ES-I3 (cell line): Measurements from ENCODE around the gene TRAK1.

Experiments used
- H3K36me3 ChIP-seq: 2 replicates; pipeline ENCODE4 v1.6.1; 2013; ENCODE audit warnings: mild to moderate bottlenecking, low read length, control low read depth, moderate library complexity; ENCODE audit not compliant: insufficient read depth
- H3K4me1 ChIP-seq: 2 replicates; pipeline ENCODE4 v1.6.1; 2013; ENCODE audit warnings: mild to moderate bottlenecking, control low read depth, low read length; ENCODE audit not compliant: insufficient read depth
- H3K9ac ChIP-seq: 2 replicates; pipeline ENCODE4 v1.6.1; 2013; ENCODE audit warnings: low read depth, mild to moderate bottlenecking, low read length, moderate library complexity
- H3K9me3 ChIP-seq: 2 replicates; pipeline ENCODE4 v1.6.1; 2013; ENCODE audit warnings: mild to moderate bottlenecking, low read length, moderate library complexity; ENCODE audit not compliant: control insufficient read depth, insufficient read depth

Gene TRAK1

DNA sequence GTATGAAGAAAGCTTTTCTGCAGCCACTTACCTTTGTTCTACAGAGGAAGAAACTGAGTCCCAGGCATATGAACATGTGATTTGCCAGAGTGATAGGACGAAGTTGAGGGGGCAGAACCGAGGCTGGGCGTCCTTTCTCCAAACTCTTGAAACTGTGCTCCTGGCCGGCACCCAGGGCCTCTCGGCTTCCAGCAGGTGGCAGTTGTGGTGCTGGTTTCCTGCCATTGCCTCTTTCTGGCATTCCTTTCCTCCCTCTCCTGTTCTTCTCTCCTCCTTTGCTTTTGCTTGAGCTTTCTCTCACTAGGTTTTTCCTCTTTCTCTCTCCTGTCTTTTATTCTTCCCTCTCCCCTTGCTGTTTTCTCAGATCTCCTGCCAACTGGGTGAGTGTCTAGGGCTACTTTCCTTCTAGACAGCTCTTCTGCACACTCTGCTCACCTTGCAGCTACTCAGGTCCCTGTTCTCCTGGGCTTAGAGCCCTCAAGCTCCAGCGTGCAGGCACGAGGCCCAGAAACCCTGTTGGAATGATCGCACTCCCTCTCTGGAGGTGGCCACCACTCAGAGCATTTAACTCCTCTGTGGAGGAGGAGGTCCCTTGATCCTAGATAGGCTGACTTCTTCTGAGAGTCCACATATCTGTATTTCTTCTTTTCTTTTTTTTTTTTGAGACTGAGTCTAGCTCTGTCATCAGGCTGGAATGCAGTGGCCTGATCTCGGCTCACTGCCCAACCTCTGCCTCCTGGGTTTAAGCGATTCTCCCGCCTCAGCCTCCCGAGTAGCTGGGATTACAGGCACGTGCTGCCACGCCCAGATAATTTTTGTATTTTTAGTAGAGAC is 26.2 kb downstream of the TRAK1 start:
- H3K4me1 ChIP-seq = peaks cover 10% of the 10 kb centered on the region
- H3K9me3 ChIP-seq = no peaks in the 10 kb centered on the region
- H3K36me3 ChIP-seq = no peaks in the 10 kb centered on the region
- H3K9ac ChIP-seq = no peak overlapping the region

DNA sequence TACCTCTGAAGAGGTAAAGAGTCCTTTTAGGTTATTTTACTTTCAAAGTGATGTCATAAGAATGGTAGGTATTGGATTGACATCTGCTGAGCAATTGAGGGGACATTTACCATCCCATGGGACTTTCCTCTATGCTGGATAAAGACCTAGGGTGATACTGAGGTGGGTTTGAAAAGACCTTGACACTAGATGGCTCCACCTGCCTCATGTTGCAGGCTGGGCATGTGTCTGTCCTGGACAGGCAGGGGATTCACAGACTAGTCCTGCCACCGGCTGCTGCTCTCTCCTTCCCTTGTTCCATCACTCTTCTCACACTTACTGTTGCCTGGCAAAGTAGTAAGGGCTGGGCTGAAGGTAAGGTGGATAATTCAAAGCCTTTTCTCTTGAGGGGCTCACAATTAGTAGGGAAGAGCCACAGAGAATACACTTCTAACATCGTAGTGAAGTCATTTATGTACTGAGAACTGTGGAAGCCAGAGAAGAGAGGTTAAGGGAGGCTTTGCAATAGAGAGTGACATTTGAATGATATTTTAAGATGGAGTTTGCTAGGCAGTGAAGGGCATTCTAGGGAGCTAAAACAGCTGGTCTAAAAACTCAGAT is 27.7 kb downstream of the TRAK1 start:
- H3K4me1 ChIP-seq = peaks cover 22% of the 10 kb centered on the region
- H3K9ac ChIP-seq = no peak overlapping the region
- H3K9me3 ChIP-seq = no peaks in the 10 kb centered on the region
- H3K36me3 ChIP-seq = no peaks in the 10 kb centered on the region

GRCh38 chr3:42119561-42120355 is 28.6 kb downstream of the TRAK1 start:
- peaks cover 22% of the 10 kb centered on the region for H3K4me1 ChIP-seq
- H3K36me3 ChIP-seq = no peaks in the 10 kb centered on the region
- no peak overlapping the region for H3K9ac ChIP-seq
- no peaks in the 10 kb centered on the region for H3K9me3 ChIP-seq

DNA sequence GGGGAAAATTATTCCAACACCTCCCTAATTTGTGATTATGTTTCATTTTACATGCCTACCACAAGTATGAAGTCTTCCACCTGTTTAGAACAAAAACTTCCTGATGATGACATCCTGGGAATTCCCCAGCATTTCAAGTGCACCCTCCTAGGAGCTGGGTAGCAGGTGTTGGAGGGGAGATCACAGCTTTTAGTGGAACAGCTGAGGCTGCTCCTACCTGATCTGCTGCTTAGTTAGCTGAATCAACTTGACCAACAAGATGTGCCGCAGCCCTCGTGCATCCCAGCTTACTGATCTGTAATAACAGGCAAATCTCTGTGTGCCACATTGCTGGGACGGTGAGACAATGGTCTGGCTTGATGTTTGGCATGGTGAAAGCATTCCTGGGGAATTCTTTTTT is 29.7 kb downstream of the TRAK1 start:
- peaks cover 22% of the 10 kb centered on the region for H3K4me1 ChIP-seq
- H3K9ac ChIP-seq = no peak overlapping the region
- no peaks in the 10 kb centered on the region for H3K36me3 ChIP-seq
- no peaks in the 10 kb centered on the region for H3K9me3 ChIP-seq

- Histone ChIP-seq H3K9ac (no peak overlapping the region), H3K36me3 (no peaks in the 10 kb centered on the region), H3K9me3 (no peaks in the 10 kb centered on the region), H3K4me1 (peaks cover 20% of the 10 kb centered on the region)
These were observed 31.3 kb downstream of the TRAK1 start for GRCh38 chr3:42122261-42123011.

DNA sequence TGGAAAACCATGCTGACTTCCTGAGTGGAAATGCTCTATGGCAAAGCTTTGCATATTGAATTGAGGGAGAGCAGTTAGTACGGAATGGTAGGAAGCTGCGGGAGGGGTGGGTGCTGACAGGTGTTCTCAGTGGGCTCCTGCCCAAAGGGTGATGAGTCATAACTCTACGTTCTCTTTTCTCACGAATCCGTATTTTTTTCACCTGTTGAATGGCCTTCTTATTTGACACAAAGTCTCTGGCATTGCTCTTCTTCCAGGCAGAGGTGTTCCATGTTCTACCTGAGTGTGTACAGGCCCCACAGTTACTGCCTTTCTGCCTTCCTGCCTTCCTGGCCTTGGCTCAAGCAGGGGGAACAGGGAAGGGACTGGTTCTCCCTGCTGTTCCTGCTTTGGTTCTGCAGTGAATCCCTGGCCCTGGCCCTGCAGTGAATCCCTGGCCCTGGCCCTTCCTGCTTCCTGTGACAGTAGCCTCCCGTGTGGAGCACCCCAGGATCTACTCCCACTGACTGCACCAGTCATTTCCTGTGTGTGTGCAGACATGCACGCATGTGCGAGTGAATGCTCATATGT is 31.9 kb downstream of the TRAK1 start:
- no peaks in the 10 kb centered on the region for H3K9me3 ChIP-seq
- no peaks in the 10 kb centered on the region for H3K36me3 ChIP-seq
- peaks cover 18% of the 10 kb centered on the region for H3K4me1 ChIP-seq
- no peak overlapping the region for H3K9ac ChIP-seq

DNA sequence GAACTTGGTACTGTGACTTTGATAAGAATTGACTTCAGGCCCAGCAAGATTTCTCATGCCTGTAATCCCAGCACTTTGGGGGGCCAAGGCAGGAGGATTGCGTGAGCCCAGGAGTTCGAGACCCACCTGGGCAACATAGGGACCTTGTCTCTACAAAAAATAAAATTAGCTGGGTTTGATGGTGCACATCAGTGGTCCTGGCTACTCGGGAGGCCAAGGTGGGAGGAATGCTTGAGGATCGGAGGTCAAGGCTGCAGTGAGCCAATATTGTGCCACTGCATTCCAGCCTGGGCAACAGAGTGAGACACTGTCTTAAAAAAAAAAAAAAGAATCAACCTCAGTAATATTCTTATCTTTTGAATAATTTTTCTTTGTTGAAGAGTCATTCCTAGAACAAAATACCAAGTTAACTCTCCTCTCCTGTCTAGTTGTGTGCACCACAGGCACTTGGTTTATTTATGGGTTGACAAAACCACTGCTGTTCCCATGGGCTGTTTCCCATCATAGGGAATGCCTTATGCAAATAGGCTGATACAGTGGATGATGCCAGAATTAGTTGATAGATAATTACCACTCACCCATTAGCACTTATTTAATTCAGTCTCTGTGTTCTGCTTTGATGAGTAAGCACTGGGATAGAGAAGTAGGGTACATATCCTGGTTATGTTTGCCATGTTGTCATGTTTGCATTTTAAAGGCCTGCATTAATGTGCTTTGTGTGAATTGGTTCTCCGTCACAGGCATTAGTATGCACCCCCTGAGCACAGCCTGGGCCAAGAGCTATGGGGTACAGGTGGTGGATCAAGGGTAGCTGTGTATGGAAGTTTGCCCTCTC is 32.9 kb downstream of the TRAK1 start:
- no peaks in the 10 kb centered on the region for H3K9me3 ChIP-seq
- no peak overlapping the region for H3K9ac ChIP-seq
- H3K36me3 ChIP-seq = no peaks in the 10 kb centered on the region
- peaks cover 20% of the 10 kb centered on the region for H3K4me1 ChIP-seq

GRCh38 chr3:42127226-42127625 is 36.1 kb downstream of the TRAK1 start:
- Histone ChIP-seq H3K4me1 (peaks cover 16% of the 10 kb centered on the region), H3K9ac (no peak overlapping the region), H3K36me3 (no peaks in the 10 kb centered on the region), H3K9me3 (no peaks in the 10 kb centered on the region)

DNA sequence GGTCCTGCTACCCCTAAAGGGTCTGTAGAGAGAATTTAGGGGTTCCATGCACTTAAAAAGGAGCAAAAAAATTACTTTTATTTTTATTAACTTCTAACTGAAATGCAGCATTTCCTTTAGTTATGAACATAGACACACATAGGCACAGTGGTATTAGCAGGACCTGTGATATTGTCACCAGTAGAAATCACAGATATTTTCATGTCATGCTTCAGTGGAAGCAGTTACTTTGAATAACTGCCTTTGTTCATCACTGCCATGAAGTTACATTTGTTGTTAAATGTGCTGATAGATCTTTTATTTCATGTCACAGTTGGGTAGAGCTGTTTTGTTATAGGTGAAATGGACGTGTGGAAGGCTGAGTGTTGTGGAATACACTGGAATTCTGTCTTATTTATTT is 37.4 kb downstream of the TRAK1 start:
- no peaks in the 10 kb centered on the region for H3K36me3 ChIP-seq
- H3K9ac ChIP-seq = no peak overlapping the region
- no peaks in the 10 kb centered on the region for H3K9me3 ChIP-seq
- H3K4me1 ChIP-seq = peaks cover 3% of the 10 kb centered on the region; the same call in 1 of the 2 replicates

DNA sequence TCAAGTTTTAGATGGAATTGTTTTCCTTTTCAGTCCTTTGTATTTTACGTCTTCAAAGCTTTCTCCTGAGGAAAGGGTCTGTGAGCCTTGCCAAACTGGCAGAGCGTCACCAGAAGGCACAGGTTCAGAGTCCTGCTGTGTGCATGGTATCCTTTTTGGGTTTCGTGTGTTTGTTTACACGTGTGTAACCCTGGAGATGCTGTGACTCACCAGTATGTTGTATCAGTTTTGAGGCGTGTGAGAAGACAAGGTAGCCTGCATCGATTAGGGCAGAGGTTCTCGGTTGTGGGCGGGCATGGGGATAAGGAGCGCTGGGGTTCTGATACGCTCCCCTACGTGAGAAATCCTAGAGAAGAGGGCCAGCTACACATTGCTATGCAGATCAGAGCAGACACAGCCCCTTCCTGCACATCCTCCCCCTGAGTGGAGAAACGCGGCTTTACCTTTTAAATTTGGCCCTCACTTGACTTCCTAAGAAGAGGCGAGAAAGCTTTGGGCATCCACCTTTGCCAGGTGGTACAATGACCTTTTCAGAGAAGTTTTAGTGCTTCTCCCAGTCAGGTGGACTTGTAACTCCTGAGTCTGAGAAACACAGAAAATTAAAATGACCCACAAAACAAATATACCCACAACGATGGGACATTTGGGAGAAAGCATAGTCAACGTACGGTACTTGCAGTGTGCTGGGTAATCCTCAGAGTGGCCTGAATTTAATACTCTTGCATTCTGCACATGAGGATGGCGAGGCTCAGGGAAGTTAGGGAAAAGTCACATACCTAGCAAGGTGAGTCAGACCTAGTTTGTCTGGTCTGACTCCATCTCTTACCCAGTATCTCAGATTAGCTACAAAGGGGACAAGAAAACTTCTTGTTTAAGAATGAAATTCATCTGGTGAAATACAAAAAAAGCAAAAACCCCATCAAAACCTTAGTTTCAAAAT is 38.1 kb downstream of the TRAK1 start:
- Histone ChIP-seq H3K4me1 (0 out of 2 replicates have a peak, but pooled peaks cover 3% of the 10 kb centered on the region), H3K36me3 (no peaks in the 10 kb centered on the region), H3K9me3 (no peaks in the 10 kb centered on the region), H3K9ac (no peak overlapping the region)

- Histone ChIP-seq H3K36me3 (no peaks in the 10 kb centered on the region), H3K4me1 (0 out of 2 replicates have a peak, but pooled peaks cover 3% of the 10 kb centered on the region), H3K9ac (no peak overlapping the region), H3K9me3 (no peaks in the 10 kb centered on the region)
These were observed 38.8 kb downstream of the TRAK1 start for GRCh38 chr3:42130007-42130328.

DNA sequence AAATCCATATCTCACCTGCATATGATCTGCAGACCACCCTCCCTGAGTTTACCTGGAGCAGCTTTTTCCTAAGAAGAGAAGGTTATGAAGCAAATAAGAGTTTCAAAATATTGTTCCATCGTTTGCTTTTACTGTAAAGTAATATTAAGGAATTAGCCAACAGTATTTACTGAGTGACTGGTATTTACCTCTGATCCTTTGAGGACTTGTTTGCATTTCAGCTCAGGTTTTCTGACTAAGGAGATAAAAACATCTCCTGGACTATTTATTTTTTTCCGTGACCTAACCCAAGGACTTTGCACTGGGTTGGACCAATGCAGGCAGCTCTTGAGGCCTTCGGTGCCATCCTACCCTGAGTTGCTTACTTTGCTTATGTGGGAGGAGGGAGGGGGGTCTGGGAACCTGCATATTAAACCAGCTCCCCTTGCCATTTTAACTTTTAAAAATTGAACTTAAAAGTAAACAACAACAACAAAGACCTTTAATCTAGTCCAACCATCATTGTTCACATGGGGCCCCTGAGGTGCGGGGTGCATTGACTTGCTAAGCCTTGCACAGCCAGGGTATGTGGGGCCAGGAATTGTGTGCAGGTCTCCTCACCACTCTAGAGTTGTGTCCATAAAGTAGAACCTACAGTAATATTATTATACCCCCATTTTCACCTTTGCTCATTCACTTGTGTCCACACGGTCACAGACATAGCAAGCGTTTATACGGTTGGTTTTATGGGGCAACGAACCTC is 39.3 kb downstream of the TRAK1 start:
- Histone ChIP-seq H3K4me1 (0 out of 2 replicates have a peak, but pooled peaks cover 3% of the 10 kb centered on the region), H3K9ac (no peak overlapping the region), H3K36me3 (no peaks in the 10 kb centered on the region), H3K9me3 (no peaks in the 10 kb centered on the region)
